ENCODE data around the gene FOXD4L6.
"Not testable (repeated sequence)": the region's sequence is repeated elsewhere in the genome, so short reads cannot be mapped to it uniquely, and the experiment has no call there.

Gene FOXD4L6

DNA sequence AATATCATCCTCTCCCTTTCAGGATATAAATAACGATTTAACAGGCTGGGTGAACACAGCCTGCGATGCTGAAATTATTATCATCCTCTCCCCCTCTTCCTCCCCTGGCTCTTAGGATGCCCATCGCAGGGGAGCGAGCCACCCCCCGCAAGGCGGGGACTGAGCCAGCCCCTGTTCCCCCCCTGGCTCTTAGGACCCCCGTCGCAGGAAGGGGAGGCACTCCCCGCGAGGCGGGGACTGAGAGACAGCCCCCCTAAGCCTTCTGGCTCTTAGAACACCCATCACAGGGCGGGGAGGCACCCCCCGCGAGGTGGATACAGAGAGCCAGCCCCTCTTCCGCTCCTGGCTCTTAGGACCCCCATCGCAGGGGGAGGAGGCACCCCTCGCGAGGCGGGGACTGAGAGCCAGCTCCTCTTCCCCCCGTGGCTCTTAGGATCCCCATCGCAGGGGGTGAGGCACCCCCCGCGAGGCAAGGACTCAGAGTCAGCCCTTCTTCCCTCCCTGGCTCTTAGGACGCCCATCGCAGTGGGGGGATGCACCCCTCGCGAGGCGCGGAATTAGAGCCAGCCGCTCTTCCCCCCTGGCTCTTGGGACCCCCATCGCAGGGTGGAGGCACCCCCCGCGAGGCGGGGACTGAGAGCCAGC, 21.9 kb downstream of the FOXD4L6 start:
- H3K4me3 ChIP-seq (ENCODE audit: low read depth, low read length); in situ Hi-C loops (cut with HindIII; ENCODE audit: low sequenced_read_pairs); DNase-seq (ENCODE audit: low read depth): not testable (repeated sequence)

GRCh38 chr9:41105557-41106253, 22.8 kb downstream of the FOXD4L6 start:
- H3K4me3 ChIP-seq (ENCODE audit: low read depth, low read length); in situ Hi-C loops (cut with HindIII; ENCODE audit: low sequenced_read_pairs); DNase-seq (ENCODE audit: low read depth): not testable (repeated sequence)

GRCh38 chr9:41104542-41104941, 23.9 kb downstream of the FOXD4L6 start:
- H3K4me3 ChIP-seq (ENCODE audit: low read depth, low read length); DNase-seq (ENCODE audit: low read depth); in situ Hi-C loops (cut with HindIII; ENCODE audit: low sequenced_read_pairs): not testable (repeated sequence)

DNA sequence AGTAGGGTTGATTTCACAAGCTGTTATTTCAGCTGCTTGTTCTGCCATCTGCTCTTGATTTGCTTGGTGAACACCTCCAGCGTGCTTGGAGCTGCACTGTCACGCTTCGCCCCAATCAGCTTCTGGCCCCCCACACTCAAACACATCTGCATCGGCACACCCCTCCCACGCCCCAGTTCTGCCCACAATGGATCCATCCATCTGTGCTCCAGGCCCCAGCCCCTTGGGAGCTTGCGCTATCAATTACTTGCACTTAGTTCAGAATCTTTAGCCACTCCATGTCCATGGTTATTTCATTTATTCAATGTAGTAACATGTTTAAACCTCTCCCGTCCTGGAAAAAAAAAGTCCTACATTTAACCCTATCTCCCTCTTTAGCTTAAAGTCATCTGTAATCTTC, 28.0 kb downstream of the FOXD4L6 start:
- DNase-seq (ENCODE audit: low read depth); in situ Hi-C loops (cut with HindIII; ENCODE audit: low sequenced_read_pairs); H3K4me3 ChIP-seq (ENCODE audit: low read depth, low read length): not testable (repeated sequence)

GRCh38 chr9:41098759-41099158, 29.7 kb downstream of the FOXD4L6 start:
- DNase-seq (ENCODE audit: low read depth); H3K4me3 ChIP-seq (ENCODE audit: low read depth, low read length); in situ Hi-C loops (cut with HindIII; ENCODE audit: low sequenced_read_pairs): not testable (repeated sequence)

GRCh38 chr9:41095060-41095459, 33.4 kb downstream of the FOXD4L6 start:
- H3K4me3 ChIP-seq (ENCODE audit: low read depth, low read length); DNase-seq (ENCODE audit: low read depth); in situ Hi-C loops (cut with HindIII; ENCODE audit: low sequenced_read_pairs): not testable (repeated sequence)

DNA sequence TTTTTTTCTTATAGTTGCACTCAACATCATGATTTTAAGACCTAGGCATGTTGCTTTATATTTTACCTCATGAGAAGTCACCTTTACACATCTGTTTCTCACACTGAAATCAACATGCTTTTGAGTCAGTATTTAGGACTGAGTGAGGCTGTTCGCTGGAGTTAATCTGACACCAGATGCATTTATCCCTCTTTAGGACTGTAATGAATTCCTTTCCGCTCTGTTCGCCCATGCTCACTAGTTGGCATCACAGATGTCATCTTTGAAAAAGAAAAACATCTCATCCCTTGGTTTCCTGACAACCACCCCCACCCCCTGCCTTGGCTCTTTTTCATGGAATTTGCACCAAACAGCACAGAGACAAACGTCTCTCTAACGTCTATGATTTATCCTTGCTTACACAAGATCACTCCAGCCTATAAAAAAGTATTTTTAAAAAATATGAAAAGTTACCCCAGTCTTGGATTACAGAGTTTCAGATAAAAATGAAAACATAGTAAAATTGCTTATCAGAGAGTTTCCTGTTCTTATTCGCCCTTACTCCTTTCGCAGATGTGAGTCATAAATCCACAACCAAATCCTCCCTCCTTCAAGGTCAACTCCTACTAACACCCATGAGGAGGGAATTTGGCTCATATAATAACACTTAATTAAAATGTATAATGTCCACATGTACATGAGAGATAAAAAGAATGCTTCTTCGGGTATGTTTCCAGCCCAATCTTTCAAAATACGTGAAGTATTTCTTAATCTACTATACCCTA, 34.3 kb downstream of the FOXD4L6 start:
- H3K4me3 ChIP-seq (ENCODE audit: low read depth, low read length); in situ Hi-C loops (cut with HindIII; ENCODE audit: low sequenced_read_pairs); DNase-seq (ENCODE audit: low read depth): not testable (repeated sequence)

- H3K4me3 ChIP-seq (ENCODE audit: low read depth, low read length); in situ Hi-C loops (cut with HindIII; ENCODE audit: low sequenced_read_pairs); DNase-seq (ENCODE audit: low read depth): not testable (repeated sequence)
Measured at GRCh38 chr9:41090922-41091321, 37.6 kb downstream of the FOXD4L6 start.

- in situ Hi-C loops (cut with HindIII; ENCODE audit: low sequenced_read_pairs); DNase-seq (ENCODE audit: low read depth); H3K4me3 ChIP-seq (ENCODE audit: low read depth, low read length): not testable (repeated sequence)
Measured at GRCh38 chr9:41090386-41090785, 38.1 kb downstream of the FOXD4L6 start.

DNA sequence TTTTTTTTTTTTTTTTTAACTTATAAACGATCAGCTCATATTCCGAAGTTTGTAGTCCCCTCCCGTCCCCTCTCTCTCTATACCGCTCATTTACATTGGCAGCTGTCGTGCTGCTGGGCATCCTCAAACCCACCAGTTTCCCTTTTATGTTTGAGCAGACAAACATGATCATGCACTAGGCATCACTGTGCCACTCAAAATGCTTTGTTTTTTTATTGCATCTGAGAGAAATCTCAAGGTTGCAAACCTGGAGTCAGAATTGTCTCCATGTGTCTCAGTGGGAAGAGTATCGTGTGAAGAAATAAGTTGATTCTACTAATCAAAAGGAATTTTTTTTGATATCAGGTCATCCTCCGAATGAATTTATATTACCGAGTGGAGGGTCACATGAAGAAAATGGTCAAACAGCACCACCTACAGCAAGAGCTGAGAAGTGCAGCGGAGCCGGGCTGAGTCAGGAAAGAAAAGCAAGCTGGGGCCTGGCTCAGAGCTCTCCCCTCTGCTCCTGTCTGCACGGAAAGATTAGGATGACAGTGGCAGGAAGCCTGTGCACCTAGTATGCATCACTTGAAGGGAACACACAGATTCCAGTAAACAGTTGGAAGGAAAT, 39.9 kb downstream of the FOXD4L6 start:
- TF ChIP-seq, protein P1, sequence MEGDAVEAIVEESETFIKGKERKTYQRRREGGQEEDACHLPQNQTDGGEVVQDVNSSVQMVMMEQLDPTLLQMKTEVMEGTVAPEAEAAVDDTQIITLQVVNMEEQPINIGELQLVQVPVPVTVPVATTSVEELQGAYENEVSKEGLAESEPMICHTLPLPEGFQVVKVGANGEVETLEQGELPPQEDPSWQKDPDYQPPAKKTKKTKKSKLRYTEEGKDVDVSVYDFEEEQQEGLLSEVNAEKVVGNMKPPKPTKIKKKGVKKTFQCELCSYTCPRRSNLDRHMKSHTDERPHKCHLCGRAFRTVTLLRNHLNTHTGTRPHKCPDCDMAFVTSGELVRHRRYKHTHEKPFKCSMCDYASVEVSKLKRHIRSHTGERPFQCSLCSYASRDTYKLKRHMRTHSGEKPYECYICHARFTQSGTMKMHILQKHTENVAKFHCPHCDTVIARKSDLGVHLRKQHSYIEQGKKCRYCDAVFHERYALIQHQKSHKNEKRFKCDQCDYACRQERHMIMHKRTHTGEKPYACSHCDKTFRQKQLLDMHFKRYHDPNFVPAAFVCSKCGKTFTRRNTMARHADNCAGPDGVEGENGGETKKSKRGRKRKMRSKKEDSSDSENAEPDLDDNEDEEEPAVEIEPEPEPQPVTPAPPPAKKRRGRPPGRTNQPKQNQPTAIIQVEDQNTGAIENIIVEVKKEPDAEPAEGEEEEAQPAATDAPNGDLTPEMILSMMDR (IDR thresholded peaks at IDR 0.05; ENCODE audit: low read depth, low read length, missing control alignments), result peak; percentile 36
- in situ Hi-C loops (cut with HindIII; ENCODE audit: low sequenced_read_pairs); H3K4me3 ChIP-seq (ENCODE audit: low read depth, low read length); DNase-seq (ENCODE audit: low read depth): not testable (repeated sequence)

- H3K4me3 ChIP-seq (ENCODE audit: low read depth, low read length); in situ Hi-C loops (cut with HindIII; ENCODE audit: low sequenced_read_pairs); DNase-seq (ENCODE audit: low read depth): not testable (repeated sequence)
Measured at GRCh38 chr9:41087929-41088328, 40.6 kb downstream of the FOXD4L6 start.

DNA sequence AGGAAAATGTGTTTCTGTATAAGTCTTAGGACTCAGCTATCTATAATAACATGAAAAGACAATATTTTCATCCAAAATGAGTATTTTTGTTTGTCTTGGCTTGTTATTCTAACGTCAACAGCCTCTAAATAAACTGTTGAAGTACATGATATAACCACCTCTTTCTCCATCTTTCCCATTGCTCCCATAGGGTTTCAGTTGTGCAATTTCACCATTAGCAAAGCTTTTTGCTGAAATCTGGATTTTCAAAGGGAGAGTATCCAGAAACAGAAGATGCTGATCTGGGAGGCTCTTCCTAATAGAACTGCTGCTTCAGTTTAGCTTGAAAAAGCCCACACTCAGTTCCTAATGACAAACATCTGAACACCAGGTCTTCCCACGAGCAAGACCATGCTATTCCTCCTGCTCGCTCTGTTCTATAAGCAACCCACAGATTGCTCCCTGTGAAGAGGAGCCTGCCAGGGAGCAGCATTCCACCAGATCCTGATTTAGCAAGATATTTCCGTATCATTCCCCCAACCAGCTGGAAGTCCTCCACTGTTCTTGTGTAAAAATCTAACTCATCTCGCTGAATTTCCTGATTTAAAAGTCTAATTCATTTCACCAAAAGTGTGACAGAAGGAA, 41.2 kb downstream of the FOXD4L6 start:
- H3K4me3 ChIP-seq (ENCODE audit: low read depth, low read length); DNase-seq (ENCODE audit: low read depth); in situ Hi-C loops (cut with HindIII; ENCODE audit: low sequenced_read_pairs): not testable (repeated sequence)

- H3K4me3 ChIP-seq (ENCODE audit: low read depth, low read length); in situ Hi-C loops (cut with HindIII; ENCODE audit: low sequenced_read_pairs); DNase-seq (ENCODE audit: low read depth): not testable (repeated sequence)
Measured at GRCh38 chr9:41086685-41087084, 41.8 kb downstream of the FOXD4L6 start.

- DNase-seq (ENCODE audit: low read depth); in situ Hi-C loops (cut with HindIII; ENCODE audit: low sequenced_read_pairs); H3K4me3 ChIP-seq (ENCODE audit: low read depth, low read length): not testable (repeated sequence)
Measured at GRCh38 chr9:41086215-41086614, 42.3 kb downstream of the FOXD4L6 start.

DNA sequence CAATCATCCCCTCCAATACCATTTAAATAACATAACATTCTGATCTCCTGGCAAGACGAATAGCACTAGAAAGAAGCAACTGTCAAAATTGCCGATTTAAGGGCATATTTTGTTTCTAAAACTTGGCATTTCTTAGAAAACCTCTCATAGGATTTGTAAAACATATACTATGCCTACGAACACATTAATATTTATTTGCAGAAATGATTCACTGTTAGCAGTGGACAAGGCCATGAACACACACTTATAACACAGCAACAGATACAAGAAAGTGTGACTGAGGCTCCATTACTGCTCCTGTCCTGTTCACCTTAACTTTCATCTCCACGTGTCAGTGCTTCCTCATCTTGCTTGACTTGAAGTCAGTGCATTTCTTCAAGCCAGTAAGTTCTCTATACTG, 46.1 kb downstream of the FOXD4L6 start:
- H3K4me3 ChIP-seq (ENCODE audit: low read depth, low read length); DNase-seq (ENCODE audit: low read depth); in situ Hi-C loops (cut with HindIII; ENCODE audit: low sequenced_read_pairs): not testable (repeated sequence)

DNA sequence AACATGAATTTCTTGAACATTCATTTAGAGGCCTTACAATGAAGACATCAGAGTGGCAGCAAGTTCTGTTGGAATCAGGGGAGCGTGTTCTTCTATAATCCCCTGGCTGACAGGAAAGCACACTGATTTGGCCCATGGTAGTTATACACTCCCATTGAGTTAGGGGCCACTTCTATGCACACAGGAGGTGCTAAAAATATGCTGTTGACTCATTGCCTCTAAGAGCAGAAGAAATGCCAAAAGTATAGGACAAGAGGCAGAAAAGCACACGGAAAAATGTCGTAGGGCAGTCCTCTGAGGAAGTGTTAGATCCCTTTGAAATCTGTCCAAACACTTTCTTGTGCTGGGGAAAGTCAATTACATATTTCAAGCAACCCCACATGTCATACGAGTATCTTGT, 49.0 kb downstream of the FOXD4L6 start:
- H3K4me3 ChIP-seq (ENCODE audit: low read depth, low read length); DNase-seq (ENCODE audit: low read depth); in situ Hi-C loops (cut with HindIII; ENCODE audit: low sequenced_read_pairs): not testable (repeated sequence)

Data from astrocyte of the cerebellum (primary cell).